HepG2 (cell line): ENCODE measurements around the gene CSK. TPM values are rescaled to one million over a fixed set of nuclear protein-coding genes. Genes with fewer than 3 reads are reported as not detected.

Experiments
- CHD2 ChIP-seq: IDR thresholded peaks from 2 replicates; pipeline ENCODE4 v1.6.1; 2011; ENCODE audit warnings: low read depth, low read length, improper control_type of control experiment
- ERF ChIP-seq: IDR thresholded peaks from 2 replicates; pipeline ENCODE4 v1.6.1; 2018; ENCODE audit warnings: missing biosample characterization, missing genetic modification reagents
- IKZF4 ChIP-seq: sonication (generic); formaldehyde crosslinking; IDR thresholded peaks from 2 replicates; pipeline ENCODE4 v1.5.1; 2020; ENCODE audit warnings: borderline replicate concordance, mild to moderate bottlenecking, low read depth, missing genetic modification reagents; ENCODE audit errors: not compliant biosample characterization
- ISL2 ChIP-seq: sonication (generic); formaldehyde crosslinking; IDR thresholded peaks from 2 replicates; pipeline ENCODE4 v1.5.0; 2020; ENCODE audit warnings: missing genetic modification reagents
- JUND ChIP-seq: sonication (generic); formaldehyde crosslinking; IDR thresholded peaks from 2 replicates; pipeline ENCODE4 v1.8.0; 2022; ENCODE audit warnings: mild to moderate bottlenecking, missing genetic modification reagents
- KDM2A ChIP-seq: sonication (generic); formaldehyde crosslinking; IDR thresholded peaks from 2 replicates; pipeline ENCODE4 v1.4.0; 2020; ENCODE audit warnings: low read depth, missing genetic modification reagents, borderline replicate concordance
- KLF16 ChIP-seq, 2 experiments: sonication (generic) in 1 of 2; formaldehyde crosslinking in 1 of 2; IDR thresholded peaks; 2 replicates each; pipeline versions ENCODE4 v1.6.1 to v1.8.0; 2016 to 2023; ENCODE audit warnings: missing genetic modification reagents in 2 of 2, missing compliant biosample characterization in 1 of 2
- KMT2A ChIP-seq: sonication (generic); formaldehyde crosslinking; IDR thresholded peaks from 2 replicates; pipeline ENCODE4 v1.4.0; 2020; ENCODE audit warnings: missing genetic modification reagents
- MTERF4 ChIP-seq: sonication (generic); formaldehyde crosslinking; IDR thresholded peaks from 2 replicates; pipeline ENCODE4 v1.8.0; 2023; ENCODE audit warnings: mild to moderate bottlenecking, missing genetic modification reagents
- PAWR ChIP-seq: sonication (generic); formaldehyde crosslinking; IDR thresholded peaks from 2 replicates; pipeline ENCODE4 v1.4.0; 2020; ENCODE audit warnings: missing genetic modification reagents, mild to moderate bottlenecking, borderline replicate concordance
- ZBTB1 ChIP-seq: sonication (generic); formaldehyde crosslinking; IDR thresholded peaks from 2 replicates; pipeline ENCODE4 v1.4.0; 2020; ENCODE audit warnings: missing genetic modification reagents, borderline replicate concordance
- ZBTB14 ChIP-seq: sonication (generic); formaldehyde crosslinking; IDR thresholded peaks from 2 replicates; pipeline ENCODE4 v1.4.0; 2020; ENCODE audit warnings: missing genetic modification reagents
- ZNF234 ChIP-seq: sonication (generic); formaldehyde crosslinking; conservative IDR thresholded peaks from 2 replicates; pipeline ENCODE4 v1.5.1; 2020; ENCODE audit warnings: mild to moderate bottlenecking, missing genetic modification reagents
- ZNF34 ChIP-seq: sonication (generic); formaldehyde crosslinking; IDR thresholded peaks from 2 replicates; pipeline ENCODE4 v1.4.0; 2020; ENCODE audit warnings: mild to moderate bottlenecking, missing genetic modification reagents, borderline replicate concordance
- ZNF513 ChIP-seq: sonication (generic); formaldehyde crosslinking; conservative IDR thresholded peaks from 2 replicates; pipeline ENCODE4 v1.5.0; 2020; ENCODE audit warnings: missing genetic modification reagents
- ZNF547 ChIP-seq: sonication (generic); formaldehyde crosslinking; IDR thresholded peaks from 2 replicates; pipeline ENCODE4 v1.5.1; 2020; ENCODE audit warnings: mild to moderate bottlenecking, missing genetic modification reagents
- ZNF703 ChIP-seq: sonication (generic); formaldehyde crosslinking; IDR thresholded peaks from 2 replicates; pipeline ENCODE4 v1.5.1; 2020; ENCODE audit warnings: missing genetic modification reagents, mild to moderate bottlenecking, moderate library complexity, borderline replicate concordance
- ZSCAN20 ChIP-seq: sonication (generic); formaldehyde crosslinking; IDR thresholded peaks from 2 replicates; pipeline ENCODE4 v1.4.0; 2020; ENCODE audit warnings: missing genetic modification reagents, mild to moderate bottlenecking, borderline replicate concordance
- polyA plus RNA-seq, 8 experiments: library from polyadenylated mRNA; depleted of rRNA in 3 of 8; stranded (reverse) in 7 of 8; unstranded in 1 of 8; fragments of >200 nt; fragmentation: Illumina TruSeq in 4 of 8; extraction: Trizol in 4 of 8; gene quantifications; 2 replicates each; pipeline versions ENCODE4 v1.2.1 to v1.2.3, GENCODE V29; 2011 to 2016; ENCODE audit warnings: low read depth in 4 of 8, missing spikeins in 1 of 8, mixed read lengths in 1 of 8; ENCODE audit not compliant: insufficient read depth in 1 of 8
- total RNA-seq, 5 experiments: library from RNA; depleted of rRNA; stranded (reverse); fragments of >200 nt; fragmentation: Illumina TruSeq; extraction: Trizol; gene quantifications; 2 replicates each; pipeline ENCODE4 v1.2.3, GENCODE V29; 2016; ENCODE audit warnings: low read depth in 1 of 5
- TF ChIP-seq, protein P1 (sequence below): sonication (generic); formaldehyde crosslinking; conservative IDR thresholded peaks from 2 replicates; pipeline ENCODE4 v1.8.0; 2022; ENCODE audit warnings: missing genetic modification reagents
- TF ChIP-seq, protein P2 (sequence below): sonication (generic); formaldehyde crosslinking; IDR thresholded peaks from 2 replicates; pipeline ENCODE4 v1.8.0; 2022; ENCODE audit warnings: low read depth, missing genetic modification reagents

Gene CSK
- total and polyA plus RNA-seq, 2 of the 13 experiments (the other 11 are each of a cell fraction or from before 2014, with no cell fraction given) = 12.5 to 21.3 TPM

DNA sequence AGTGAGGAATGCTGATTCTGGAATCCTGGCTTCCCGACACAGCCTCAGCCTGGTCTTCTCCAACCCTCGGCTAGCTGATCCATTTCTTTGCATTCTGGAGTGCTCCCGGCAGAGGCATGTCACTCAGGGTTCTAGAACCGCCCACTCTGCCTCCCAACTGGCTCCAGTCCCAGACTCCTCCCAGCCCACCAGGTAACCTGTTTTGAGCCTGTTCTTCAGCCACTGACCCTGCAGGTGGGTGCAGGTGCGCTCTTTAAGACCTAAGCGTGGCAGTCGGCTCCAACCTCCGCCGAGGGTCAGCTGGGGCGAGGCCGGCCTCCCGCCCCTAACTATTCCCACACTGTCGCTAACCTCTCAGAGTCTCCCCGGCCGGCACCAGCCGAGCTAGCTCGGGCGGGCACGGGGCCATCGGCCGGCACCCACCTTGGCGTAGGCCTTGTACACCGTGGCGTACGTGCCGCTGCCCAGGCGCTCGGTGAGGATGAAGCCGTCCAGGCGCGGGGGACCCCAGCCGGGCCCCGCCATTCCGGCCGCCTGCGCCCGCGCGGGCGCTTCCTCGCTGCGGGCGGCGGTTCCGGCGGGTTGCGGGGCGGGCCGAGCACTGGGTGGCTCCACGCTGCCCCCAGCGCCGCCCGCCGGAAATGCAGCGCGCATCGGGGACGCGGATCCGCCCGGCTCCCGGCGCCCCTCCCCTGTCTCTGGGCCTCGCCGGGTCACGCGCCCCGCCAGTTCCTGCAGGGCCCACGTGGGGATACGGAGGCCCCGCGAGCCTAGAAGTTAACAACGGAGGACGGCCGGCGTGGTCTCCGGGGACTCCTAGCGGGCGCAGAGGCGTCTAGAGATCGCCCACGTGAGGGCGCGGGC is 60.9 kb downstream of the CSK start, which contains the start of gene ULK3 (continued):
- TF ChIP-seq ZNF513 (CRISPR knock-in tag) (no peak), ZNF34 (CRISPR knock-in tag) (peak; percentile 96), KDM2A (CRISPR knock-in tag) (peak; percentile 94), ISL2 (CRISPR knock-in tag) (0 out of 2 replicates have a peak, but pooled peaks have one; percentile 32), ZSCAN20 (0 out of 2 replicates have a peak, but pooled peaks have one; percentile 56), ZNF547 (CRISPR knock-in tag) (peak; percentile 50; the same call in 1 of the 2 replicates), KMT2A (0 out of 2 replicates have a peak, but pooled peaks have one; percentile 28), IKZF4 (CRISPR knock-in tag) (peak; percentile 68), ZNF703 (no peak), ZBTB14 (peak; percentile 93), KLF16 (CRISPR knock-in tag; IDR thresholded peaks at IDR 0.05) (0 out of 4 replicates have a peak, but pooled peaks of 1 of the 2 experiments have one; percentile 38), ERF (CRISPR knock-in tag) (peak; percentile 26; the same call in 1 of the 2 replicates), MTERF4 (CRISPR knock-in tag) (0 out of 2 replicates have a peak, but pooled peaks have one; percentile 28), JUND (CRISPR knock-in tag) (0 out of 2 replicates have a peak, but pooled peaks have one; percentile 37), ZNF234 (CRISPR knock-in tag) (0 out of 2 replicates have a peak, but pooled peaks have one; percentile 57), ZBTB1 (no peak), PAWR (CRISPR knock-in tag) (0 out of 2 replicates have a peak, but pooled peaks have one; percentile 65), CHD2 (no peak; the same call in 1 of the 2 replicates)
- TF ChIP-seq, protein P1, sequence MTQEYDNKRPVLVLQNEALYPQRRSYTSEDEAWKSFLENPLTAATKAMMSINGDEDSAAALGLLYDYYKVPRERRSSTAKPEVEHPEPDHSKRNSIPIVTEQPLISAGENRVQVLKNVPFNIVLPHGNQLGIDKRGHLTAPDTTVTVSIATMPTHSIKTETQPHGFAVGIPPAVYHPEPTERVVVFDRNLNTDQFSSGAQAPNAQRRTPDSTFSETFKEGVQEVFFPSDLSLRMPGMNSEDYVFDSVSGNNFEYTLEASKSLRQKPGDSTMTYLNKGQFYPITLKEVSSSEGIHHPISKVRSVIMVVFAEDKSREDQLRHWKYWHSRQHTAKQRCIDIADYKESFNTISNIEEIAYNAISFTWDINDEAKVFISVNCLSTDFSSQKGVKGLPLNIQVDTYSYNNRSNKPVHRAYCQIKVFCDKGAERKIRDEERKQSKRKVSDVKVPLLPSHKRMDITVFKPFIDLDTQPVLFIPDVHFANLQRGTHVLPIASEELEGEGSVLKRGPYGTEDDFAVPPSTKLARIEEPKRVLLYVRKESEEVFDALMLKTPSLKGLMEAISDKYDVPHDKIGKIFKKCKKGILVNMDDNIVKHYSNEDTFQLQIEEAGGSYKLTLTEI (CRISPR knock-in tag) = no peak
- TF ChIP-seq, protein P2, sequence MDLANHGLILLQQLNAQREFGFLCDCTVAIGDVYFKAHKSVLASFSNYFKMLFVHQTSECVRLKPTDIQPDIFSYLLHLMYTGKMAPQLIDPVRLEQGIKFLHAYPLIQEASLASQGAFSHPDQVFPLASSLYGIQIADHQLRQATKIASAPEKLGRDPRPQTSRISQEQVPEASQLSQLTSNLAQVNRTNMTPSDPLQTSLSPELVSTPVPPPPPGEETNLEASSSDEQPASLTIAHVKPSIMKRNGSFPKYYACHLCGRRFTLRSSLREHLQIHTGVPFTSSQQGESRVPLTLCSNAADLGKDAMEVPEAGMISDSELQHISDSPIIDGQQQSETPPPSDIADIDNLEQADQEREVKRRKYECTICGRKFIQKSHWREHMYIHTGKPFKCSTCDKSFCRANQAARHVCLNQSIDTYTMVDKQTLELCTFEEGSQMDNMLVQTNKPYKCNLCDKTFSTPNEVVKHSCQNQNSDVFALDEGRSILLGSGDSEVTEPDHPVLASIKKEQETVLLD (CRISPR knock-in tag) = peak; percentile 31; the same call in 1 of the 2 replicates
